ENCODE results near the gene RAD9A. TPM values are rescaled to one million over a fixed set of nuclear protein-coding genes. Genes with fewer than 3 reads are reported as not detected.
"Not testable (repeated sequence)": the region's sequence is repeated elsewhere in the genome, so short reads cannot be mapped to it uniquely, and the experiment has no call there.

RAD9A gene
- total RNA-seq, 1 donor from 2014 or later = 11.8 TPM

DNA sequence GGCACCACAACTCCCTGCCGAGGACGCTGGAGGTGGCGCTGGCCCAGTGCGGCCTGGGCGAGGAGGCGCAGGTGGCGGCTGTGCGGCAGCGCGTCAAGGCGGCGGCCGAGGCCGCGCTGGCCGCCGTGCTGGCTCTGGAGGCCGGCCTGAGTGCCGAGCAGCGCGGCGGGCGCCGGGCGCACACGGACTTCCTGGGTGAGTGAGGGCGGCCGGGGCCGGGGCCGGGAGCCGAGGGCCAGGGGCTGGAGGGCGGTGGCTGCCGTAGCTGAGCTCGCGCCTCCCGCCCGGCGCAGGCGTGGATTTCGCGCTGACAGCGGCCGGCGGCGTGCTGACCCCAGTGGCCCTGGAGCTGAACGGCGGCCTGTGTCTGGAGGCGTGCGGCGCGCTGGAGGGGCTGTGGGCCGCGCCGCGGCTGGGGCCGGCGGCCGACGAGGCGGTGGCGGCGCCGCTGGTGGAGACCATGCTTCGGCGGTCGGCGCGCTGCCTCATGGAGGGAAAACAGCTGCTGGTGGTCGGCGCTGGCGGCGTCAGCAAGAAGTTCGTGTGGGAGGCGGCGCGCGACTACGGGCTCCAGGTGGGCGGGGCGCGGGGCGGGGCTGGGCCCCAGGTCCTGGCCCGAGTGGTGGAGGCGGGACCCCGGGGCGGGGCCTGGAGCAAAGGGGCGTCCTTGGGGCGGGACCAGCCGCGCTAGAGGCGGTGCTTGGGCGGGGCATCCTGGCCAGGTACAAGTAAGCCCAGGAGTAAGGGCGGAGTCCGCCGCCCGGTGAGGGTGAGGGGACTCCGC, 29.1 kb downstream of the RAD9A start:
- FAIRE-seq = no peak
- DNase-seq (ENCODE audit: low spot score in 2 of 2) = peak; percentile 95 to 100

- no peak for FAIRE-seq
Measured at GRCh38 chr11:67421430-67422031, 29.7 kb downstream of the RAD9A start.

GRCh38 chr11:67422891-67423290, 31.1 kb downstream of the RAD9A start:
- no peak for FAIRE-seq
- DNase-seq (ENCODE audit: low spot score in 2 of 2) = no peak

More at GRCh38 chr11:67421430-67422031, 29.7 kb downstream of the RAD9A start:
- DNase-seq (ENCODE audit: low spot score in 2 of 2) = no peak

DNA sequence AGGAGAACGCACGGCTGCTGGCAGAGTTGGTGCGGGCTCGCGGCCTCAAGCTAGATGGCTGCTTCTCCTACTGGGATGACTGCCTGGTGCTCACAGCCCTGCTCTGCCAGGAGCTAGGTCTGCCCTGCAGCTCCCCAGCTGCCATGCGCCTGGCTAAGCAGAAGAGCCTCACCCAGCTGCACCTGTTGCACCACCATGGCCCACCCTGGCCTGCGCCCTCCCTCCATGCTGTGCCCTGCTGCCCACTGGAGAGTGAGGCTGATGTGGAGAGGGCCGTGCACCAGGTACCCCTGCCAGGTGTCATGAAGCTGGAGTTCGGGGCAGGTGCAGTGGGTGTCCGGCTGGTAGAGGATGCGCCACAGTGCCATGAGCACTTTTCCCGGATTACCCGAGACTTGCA, 31.7 kb downstream of the RAD9A start:
- FAIRE-seq (no peak), DNase-seq (ENCODE audit: low spot score in 2 of 2) (no peak)

DNA sequence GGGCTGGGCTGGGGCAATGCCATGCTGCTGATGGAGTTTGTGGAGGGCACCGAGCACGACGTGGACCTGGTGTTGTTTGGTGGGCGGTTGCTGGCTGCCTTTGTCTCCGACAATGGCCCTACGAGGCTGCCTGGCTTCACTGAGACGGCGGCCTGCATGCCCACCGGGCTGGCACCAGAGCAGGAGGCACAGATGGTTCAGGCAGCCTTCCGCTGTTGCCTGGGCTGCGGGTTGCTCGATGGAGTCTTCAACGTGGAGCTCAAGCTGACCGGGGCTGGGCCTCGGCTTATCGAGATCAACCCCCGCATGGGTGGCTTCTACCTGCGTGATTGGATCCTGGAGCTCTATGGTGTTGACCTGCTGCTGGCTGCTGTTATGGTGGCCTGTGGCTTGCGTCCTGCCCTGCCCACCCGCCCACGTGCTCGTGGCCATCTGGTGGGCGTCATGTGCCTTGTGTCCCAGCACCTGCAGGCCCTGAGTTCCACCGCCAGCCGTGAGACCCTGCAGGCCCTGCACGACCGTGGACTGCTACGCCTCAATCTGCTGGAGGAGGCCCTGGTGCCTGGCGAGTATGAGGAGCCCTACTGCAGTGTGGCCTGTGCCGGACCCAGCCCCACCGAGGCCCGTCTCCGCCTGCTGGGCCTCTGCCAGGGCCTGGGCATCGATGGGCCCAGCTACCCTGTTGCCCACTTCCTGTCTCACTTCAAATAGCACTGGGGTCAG, 32.3 kb downstream of the RAD9A start:
- FAIRE-seq (no peak), DNase-seq (ENCODE audit: low spot score in 2 of 2) (no peak)

DNA sequence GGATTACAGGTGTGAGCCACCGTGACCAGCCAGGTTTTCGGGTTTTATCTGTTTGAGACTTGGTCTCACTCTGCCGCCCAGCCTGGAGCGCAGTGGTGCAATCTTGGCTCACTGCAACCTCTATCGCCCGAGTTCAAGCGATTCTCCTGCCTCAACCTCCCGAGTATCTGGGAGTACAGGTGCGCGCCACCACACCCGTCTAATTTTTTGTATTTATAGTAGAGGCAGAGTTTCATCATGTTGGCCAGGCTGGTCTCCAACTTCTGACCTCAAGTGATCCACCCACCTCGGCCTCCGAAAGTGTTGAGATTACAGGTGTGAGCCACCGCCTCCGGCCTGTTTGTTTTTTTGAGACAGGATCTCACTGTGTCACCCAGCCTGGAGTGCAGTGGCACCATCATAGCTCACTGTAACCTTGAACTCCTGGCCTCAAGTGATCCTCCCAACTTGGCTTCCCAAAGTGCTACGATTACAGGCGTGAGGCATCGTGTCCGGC, 35.6 kb downstream of the RAD9A start:
- not testable (repeated sequence) for FAIRE-seq; DNase-seq (ENCODE audit: low spot score in 2 of 2)

- FAIRE-seq (no peak), DNase-seq (ENCODE audit: low spot score in 2 of 2) (peak; percentile 100)
Measured at GRCh38 chr11:67428052-67429001, 36.5 kb downstream of the RAD9A start, which contains the start of gene RPS6KB2. RPS6KB2 (plus strand) TSS chr11:67428494; CDS start chr11:67428546, 52 bp downstream.

DNA sequence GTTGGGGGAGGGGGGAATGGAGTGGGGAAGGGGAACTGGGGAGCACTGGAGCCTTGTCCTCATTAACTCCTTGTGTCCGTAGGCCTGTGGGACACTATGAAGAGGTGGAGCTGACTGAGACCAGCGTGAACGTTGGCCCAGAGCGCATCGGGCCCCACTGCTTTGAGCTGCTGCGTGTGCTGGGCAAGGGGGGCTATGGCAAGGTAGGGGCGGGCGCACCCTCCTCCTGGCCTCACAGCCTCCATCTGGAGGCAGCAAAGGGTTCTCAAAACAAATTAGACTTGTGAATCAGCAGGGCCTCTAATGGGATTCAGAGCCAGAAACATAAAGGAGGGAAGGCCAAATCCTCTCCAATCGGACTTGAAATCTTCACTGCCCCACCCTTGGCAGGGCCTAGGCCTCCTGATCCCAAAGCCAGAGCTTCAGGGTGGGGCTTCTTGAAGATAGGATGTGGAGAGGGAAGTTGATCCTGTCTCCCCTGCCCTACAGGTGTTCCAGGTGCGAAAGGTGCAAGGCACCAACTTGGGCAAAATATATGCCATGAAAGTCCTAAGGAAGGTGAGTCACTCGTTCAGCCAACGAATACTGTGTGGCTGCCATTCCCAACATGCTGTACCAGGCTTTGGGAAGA, 37.4 kb downstream of the RAD9A start:
- FAIRE-seq (no peak), DNase-seq (ENCODE audit: low spot score in 2 of 2) (no peak)

DNA sequence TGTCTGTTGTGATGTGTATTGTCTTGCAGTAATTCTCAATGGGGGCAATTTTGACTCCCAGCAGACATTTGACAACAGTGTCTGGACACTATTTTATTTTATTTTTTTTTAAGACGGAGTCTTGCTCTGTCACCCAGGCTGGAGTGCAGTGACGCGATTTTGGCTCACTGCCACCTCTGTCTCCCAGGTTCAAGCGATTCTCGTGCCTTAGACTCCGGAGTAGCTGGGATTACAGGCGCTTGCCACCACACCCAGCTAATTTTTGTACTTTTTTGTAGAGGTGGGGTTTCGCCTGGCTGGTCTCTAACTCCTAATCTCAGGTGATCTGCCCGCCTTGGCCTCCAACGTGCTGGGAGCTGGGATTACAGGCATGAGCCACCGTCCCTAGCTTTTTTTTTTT, 37.9 kb downstream of the RAD9A start:
- FAIRE-seq (no peak), DNase-seq (ENCODE audit: low spot score in 2 of 2) (no peak)

- no peak for FAIRE-seq
- no peak for DNase-seq (ENCODE audit: low spot score in 2 of 2)
Measured at GRCh38 chr11:67431346-67432249, 39.8 kb downstream of the RAD9A start.

GRCh38 chr11:67432655-67433349, 41.0 kb downstream of the RAD9A start:
- FAIRE-seq (no peak), DNase-seq (ENCODE audit: low spot score in 2 of 2) (no peak)

- no peak for FAIRE-seq
Measured at GRCh38 chr11:67433536-67434394, 42.0 kb downstream of the RAD9A start.

GRCh38 chr11:67434395-67434881, 42.7 kb downstream of the RAD9A start:
- FAIRE-seq (no peak), DNase-seq (ENCODE audit: low spot score in 2 of 2) (no peak)

More at GRCh38 chr11:67433536-67434394, 42.0 kb downstream of the RAD9A start:
- no peak for DNase-seq (ENCODE audit: low spot score in 2 of 2)

GRCh38 chr11:67435031-67435726, 43.4 kb downstream of the RAD9A start:
- no peak for FAIRE-seq

DNA sequence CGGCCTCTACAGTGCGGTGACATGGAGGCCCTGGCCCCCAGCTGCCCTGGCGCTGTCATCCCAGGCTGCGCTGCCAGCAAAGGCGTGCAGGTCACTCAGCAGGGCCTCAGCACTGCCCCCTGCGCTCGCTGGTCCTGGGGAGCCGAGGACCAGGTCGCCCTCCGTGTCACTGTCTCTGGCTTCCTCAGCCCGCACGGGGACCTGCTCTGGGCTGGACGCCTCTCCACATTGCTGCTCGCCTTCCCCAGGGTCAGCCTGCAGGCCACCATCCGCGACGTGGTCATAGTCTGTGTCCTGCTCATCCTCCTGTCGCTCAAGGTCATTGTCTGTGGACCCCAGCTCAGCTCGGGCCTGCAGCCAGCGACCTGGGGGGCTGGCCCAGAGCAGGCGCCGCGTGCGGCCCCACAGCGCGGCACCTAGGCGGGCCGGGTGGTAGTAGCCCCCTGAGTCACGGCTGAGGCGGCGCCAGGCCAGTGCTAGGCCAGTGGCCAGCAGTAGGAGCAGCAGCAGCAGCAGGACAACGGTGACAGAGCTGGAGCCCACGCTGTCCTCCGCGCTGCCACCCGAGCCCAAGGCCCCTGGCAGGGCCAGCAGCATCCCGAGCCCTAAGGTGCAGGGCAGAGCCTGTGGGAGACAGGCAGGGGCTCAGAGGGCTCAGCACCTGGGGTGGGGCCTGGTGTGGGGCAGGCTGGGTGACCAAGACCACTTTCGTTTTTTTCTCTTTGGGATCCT, 44.1 kb downstream of the RAD9A start:
- FAIRE-seq (no peak), DNase-seq (ENCODE audit: low spot score in 2 of 2) (no peak)

More at GRCh38 chr11:67435031-67435726, 43.4 kb downstream of the RAD9A start:
- no peak for DNase-seq (ENCODE audit: low spot score in 2 of 2)

All from frontal cortex (tissue), 4 donors.